Activated effector memory CD4-positive, alpha-beta T cell treated with Interleukin-2 at 50 U/mL for 16 hours (primary cell): ENCODE data around the gene TMPRSS11B.
"Not testable (repeated sequence)": the region's sequence is repeated elsewhere in the genome, so short reads cannot be mapped to it uniquely, and the experiment has no call there.

Source experiments
- DNase-seq: peaks from one replicate; pipeline ENCODE4 v3.0.0-alpha.2; 2020

Gene TMPRSS11B

GRCh38 chr4:68216501-68216900, 29.0 kb downstream of the TMPRSS11B start:
- DNase-seq = no peak

GRCh38 chr4:68209003-68209402, 36.5 kb downstream of the TMPRSS11B start:
- no peak for DNase-seq

GRCh38 chr4:68194305-68194704, 51.2 kb downstream of the TMPRSS11B start:
- DNase-seq = not testable (repeated sequence)

GRCh38 chr4:68193194-68193593, 52.3 kb downstream of the TMPRSS11B start:
- no peak for DNase-seq

- no peak for DNase-seq
Measured at GRCh38 chr4:68187145-68187544, 58.3 kb downstream of the TMPRSS11B start.

GRCh38 chr4:68184923-68185322, 60.6 kb downstream of the TMPRSS11B start:
- no peak for DNase-seq

- no peak for DNase-seq
Measured at GRCh38 chr4:68183417-68183816, 62.1 kb downstream of the TMPRSS11B start.

- no peak for DNase-seq
Measured at GRCh38 chr4:68182382-68182820, 63.1 kb downstream of the TMPRSS11B start.

- DNase-seq = no peak
Measured at GRCh38 chr4:68180849-68181526, 64.5 kb downstream of the TMPRSS11B start.

GRCh38 chr4:68176904-68177303, 68.6 kb downstream of the TMPRSS11B start:
- DNase-seq = no peak
